OCI-LY3 (cell line): ENCODE data around the gene SLC12A5.

ENCODE experiments used
- H2AFZ ChIP-seq: fragments of 200-600, 300-600 bp; shearing (Covaris generic); 2 replicates; pipeline ENCODE4 v1.6.0; 2014; ENCODE audit warnings: antibody characterized with exemption, low read depth, low read length
- H3K27ac ChIP-seq: fragments of 200-600, 300-600 bp; sonication (generic); 2 replicates; pipeline ENCODE4 v1.5.1; 2014; ENCODE audit warnings: mild to moderate bottlenecking, low read length, moderate library complexity, mixed read lengths
- H3K27me3 ChIP-seq: fragments of 200-600, 300-600 bp; sonication (generic); 2 replicates; pipeline ENCODE4 v1.6.1; 2014; ENCODE audit warnings: low read depth, low read length, mixed read lengths
- H3K36me3 ChIP-seq: fragments of 200-600, 300-600 bp; sonication (generic); replicated peaks from 2 replicates; pipeline ENCODE3; 2014; ENCODE audit warnings: low read depth, low read length, mixed read lengths
- H3K4me1 ChIP-seq: fragments of 300-600, 200-600 bp; sonication (generic); 2 replicates; pipeline ENCODE4 v1.6.1; 2014; ENCODE audit warnings: low read length, mixed read lengths
- H3K4me2 ChIP-seq: fragments of 200-600, 300-600 bp; sonication (generic); 2 replicates; pipeline ENCODE4 v1.6.1; 2014; ENCODE audit warnings: low read length, mixed read lengths
- H3K4me3 ChIP-seq: fragments of 300-600, 200-600 bp; sonication (generic); 2 replicates; pipeline ENCODE4 v1.5.1; 2014; ENCODE audit warnings: antibody characterized with exemption, mild to moderate bottlenecking, low read length, moderate library complexity
- H3K79me2 ChIP-seq: fragments of 300-600, 200-600 bp; shearing (Covaris generic); 2 replicates; pipeline ENCODE4 v1.6.1; 2014; ENCODE audit warnings: mild to moderate bottlenecking, low read length, mixed read lengths
- H3K9ac ChIP-seq: fragments of 300-600, 200-600 bp; shearing (Covaris generic); 2 replicates; pipeline ENCODE4 v1.6.0; 2014; ENCODE audit warnings: mild to moderate bottlenecking, low read length, moderate library complexity
- H3K9me3 ChIP-seq: fragments of 200-600, 300-600 bp; shearing (Covaris generic); 2 replicates; pipeline ENCODE4 v1.6.1; 2014; ENCODE audit warnings: low read length, mixed read lengths; ENCODE audit not compliant: insufficient read depth
- H4K20me1 ChIP-seq: fragments of 200-600, 300-600 bp; sonication (generic); 2 replicates; pipeline ENCODE4 v1.6.1; 2016; ENCODE audit warnings: low read length, mixed read lengths; ENCODE audit not compliant: insufficient read depth
- EZH2phosphoT487 ChIP-seq: fragments of 200-600 bp; shearing (Covaris generic); IDR thresholded peaks from 2 replicates; pipeline ENCODE4 v1.6.1; 2018; ENCODE audit warnings: antibody characterized with exemption, mixed run types, low read depth
- TF ChIP-seq, protein P1 (sequence below): fragments of 200-600, 300-600 bp; sonication (generic); IDR thresholded peaks from 2 replicates; pipeline ENCODE4 v1.5.1; 2014; ENCODE audit warnings: antibody characterized with exemption, low read length, low read depth

Gene SLC12A5

GRCh38 chr20:45998761-45999160, 30.3 kb upstream of the SLC12A5 start:
- H3K9me3 ChIP-seq: no peaks in the 10 kb centered on the region
- H3K27me3 ChIP-seq: peaks cover 70% of the 10 kb centered on the region
- H3K27ac ChIP-seq: no peak overlapping the region
- no peak overlapping the region for H3K4me3 ChIP-seq
- H3K36me3 ChIP-seq: no peaks in the 10 kb centered on the region
- no peaks in the 10 kb centered on the region for H3K79me2 ChIP-seq
- TF ChIP-seq EZH2phosphoT487: no peak
- TF ChIP-seq, protein P1, sequence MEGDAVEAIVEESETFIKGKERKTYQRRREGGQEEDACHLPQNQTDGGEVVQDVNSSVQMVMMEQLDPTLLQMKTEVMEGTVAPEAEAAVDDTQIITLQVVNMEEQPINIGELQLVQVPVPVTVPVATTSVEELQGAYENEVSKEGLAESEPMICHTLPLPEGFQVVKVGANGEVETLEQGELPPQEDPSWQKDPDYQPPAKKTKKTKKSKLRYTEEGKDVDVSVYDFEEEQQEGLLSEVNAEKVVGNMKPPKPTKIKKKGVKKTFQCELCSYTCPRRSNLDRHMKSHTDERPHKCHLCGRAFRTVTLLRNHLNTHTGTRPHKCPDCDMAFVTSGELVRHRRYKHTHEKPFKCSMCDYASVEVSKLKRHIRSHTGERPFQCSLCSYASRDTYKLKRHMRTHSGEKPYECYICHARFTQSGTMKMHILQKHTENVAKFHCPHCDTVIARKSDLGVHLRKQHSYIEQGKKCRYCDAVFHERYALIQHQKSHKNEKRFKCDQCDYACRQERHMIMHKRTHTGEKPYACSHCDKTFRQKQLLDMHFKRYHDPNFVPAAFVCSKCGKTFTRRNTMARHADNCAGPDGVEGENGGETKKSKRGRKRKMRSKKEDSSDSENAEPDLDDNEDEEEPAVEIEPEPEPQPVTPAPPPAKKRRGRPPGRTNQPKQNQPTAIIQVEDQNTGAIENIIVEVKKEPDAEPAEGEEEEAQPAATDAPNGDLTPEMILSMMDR: no peak
- peak overlapping the region; percentile 39 for H3K4me2 ChIP-seq
- 0 out of 2 replicates have a peak, but pooled peaks cover 4% of the 10 kb centered on the region for H4K20me1 ChIP-seq
- H3K9ac ChIP-seq: no peak overlapping the region
- H3K4me1 ChIP-seq: peaks cover 19% of the 10 kb centered on the region
- no peak overlapping the region for H2AFZ ChIP-seq

DNA sequence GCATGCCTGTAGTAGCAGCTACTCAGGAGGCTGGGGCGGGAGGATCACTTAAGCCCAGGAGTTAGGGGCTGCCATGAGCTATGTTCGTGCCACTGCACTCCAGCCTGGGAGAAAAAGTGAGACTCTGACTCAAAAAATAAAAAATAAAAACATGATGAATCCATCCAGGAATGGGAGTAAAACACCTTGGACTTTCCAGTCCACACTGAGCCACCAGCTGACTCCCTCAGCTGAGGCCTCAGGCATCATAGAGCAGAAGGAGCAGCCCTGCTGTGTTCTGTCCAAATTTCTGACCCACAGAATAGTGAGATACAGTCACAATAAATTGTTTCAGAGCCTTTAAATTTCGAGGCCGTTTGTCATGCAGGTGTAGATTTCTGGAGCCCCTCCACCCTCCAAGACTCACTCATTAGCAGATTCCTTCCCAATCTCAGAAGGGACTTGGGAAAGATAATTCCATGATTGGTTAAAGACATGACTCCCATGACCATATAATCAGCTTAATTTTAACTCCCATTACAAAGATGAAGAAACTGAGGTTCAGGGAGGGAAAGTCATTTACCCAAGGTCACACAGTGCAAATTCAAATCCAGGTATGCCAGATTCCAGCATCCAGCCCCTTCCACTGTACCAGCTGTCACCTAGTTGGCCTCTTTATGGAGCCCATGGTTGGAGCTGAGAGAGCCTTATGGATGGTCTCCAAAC, 29.3 kb upstream of the SLC12A5 start:
- Histone ChIP-seq H3K4me1 (peaks cover 24% of the 10 kb centered on the region), H3K4me2 (no peak overlapping the region), H3K9me3 (no peaks in the 10 kb centered on the region), H3K9ac (no peak overlapping the region), H3K4me3 (no peak overlapping the region), H3K36me3 (no peaks in the 10 kb centered on the region), H4K20me1 (0 out of 2 replicates have a peak, but pooled peaks cover 4% of the 10 kb centered on the region), H3K79me2 (no peaks in the 10 kb centered on the region), H3K27me3 (peaks cover 73% of the 10 kb centered on the region), H2AFZ (no peak overlapping the region), H3K27ac (no peak overlapping the region)
- TF ChIP-seq EZH2phosphoT487: no peak
- TF ChIP-seq, protein P1: no peak

DNA sequence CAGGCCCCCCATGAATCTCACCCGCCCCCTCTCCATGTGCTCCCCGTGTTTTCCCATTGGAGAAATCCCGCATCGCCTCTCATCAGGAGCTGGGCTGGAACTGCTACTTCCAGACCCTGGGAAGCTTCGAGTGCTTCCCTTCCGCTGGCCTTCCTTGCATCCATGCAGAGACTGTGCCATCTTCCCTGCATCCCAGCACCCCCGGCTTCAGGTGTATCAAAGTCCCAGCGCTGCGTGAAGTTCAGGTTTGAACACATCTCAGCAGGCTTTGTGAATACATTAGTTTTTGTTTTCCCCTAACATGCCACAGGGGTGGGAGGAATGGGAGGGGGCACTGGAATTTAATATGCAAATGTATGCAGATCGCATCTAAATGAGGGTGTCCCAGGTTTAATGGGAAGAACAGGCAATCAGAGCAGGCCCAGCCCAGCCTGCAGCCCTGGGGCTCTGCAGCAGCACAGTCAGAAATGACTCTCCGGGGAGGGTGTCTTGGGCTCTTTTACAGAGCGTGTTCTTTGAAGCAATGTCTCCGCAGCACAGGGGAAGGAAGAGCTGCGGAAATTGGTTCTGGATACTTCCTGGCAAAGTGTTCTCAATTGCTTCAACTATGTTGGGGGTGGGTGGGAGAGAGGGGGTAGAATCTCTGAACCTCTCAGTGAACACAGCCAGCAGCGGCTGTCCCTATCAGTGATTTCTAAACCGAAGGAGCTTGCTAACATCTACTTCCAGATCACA, 28.6 kb upstream of the SLC12A5 start:
- H3K9ac ChIP-seq: no peak overlapping the region
- no peaks in the 10 kb centered on the region for H3K9me3 ChIP-seq
- no peaks in the 10 kb centered on the region for H3K36me3 ChIP-seq
- H3K4me1 ChIP-seq: peaks cover 31% of the 10 kb centered on the region
- no peak overlapping the region for H3K27ac ChIP-seq
- H3K4me3 ChIP-seq: no peak overlapping the region
- no peak overlapping the region for H3K4me2 ChIP-seq
- TF ChIP-seq, protein P1: no peak
- TF ChIP-seq EZH2phosphoT487: no peak
- no peaks in the 10 kb centered on the region for H3K79me2 ChIP-seq
- H2AFZ ChIP-seq: no peak overlapping the region
- 0 out of 2 replicates have a peak, but pooled peaks cover 4% of the 10 kb centered on the region for H4K20me1 ChIP-seq
- H3K27me3 ChIP-seq: peaks cover 66% of the 10 kb centered on the region

- no peak overlapping the region for H3K9ac ChIP-seq
- peaks cover 42% of the 10 kb centered on the region for H3K4me1 ChIP-seq
- 0 out of 2 replicates have a peak, but pooled peaks cover 4% of the 10 kb centered on the region for H4K20me1 ChIP-seq
- no peak overlapping the region for H3K4me3 ChIP-seq
- TF ChIP-seq, protein P1: no peak
- no peak for TF ChIP-seq EZH2phosphoT487
- no peak overlapping the region for H3K4me2 ChIP-seq
- no peak overlapping the region for H2AFZ ChIP-seq
- H3K9me3 ChIP-seq: no peaks in the 10 kb centered on the region
- peaks cover 72% of the 10 kb centered on the region for H3K27me3 ChIP-seq
- no peaks in the 10 kb centered on the region for H3K36me3 ChIP-seq
- H3K27ac ChIP-seq: no peak overlapping the region
- no peaks in the 10 kb centered on the region for H3K79me2 ChIP-seq
Measured at GRCh38 chr20:46001498-46001897, 27.5 kb upstream of the SLC12A5 start.
